CD8-positive, alpha-beta memory T cell (primary cell): ENCODE data around the gene NXN. TPM values are rescaled to one million over a fixed set of nuclear protein-coding genes. Genes with fewer than 3 reads are reported as not detected.
"Not testable (repeated sequence)": the region's sequence is repeated elsewhere in the genome, so short reads cannot be mapped to it uniquely, and the experiment has no call there.

ENCODE experiments used
- CTCF ChIA-PET: fragments of 350-600 bp; sonication (Branson Sonifier 250); formaldehyde crosslinking; loops from one replicate; lab custom pipeline; 2021; ENCODE audit warnings: antibody characterized with exemption; lab: Charles Lee
- POLR2A ChIA-PET: fragments of 350-600 bp; sonication (Branson Sonifier 250); formaldehyde crosslinking; loops from one replicate; lab custom pipeline; 2021; ENCODE audit warnings: antibody characterized with exemption; lab: Charles Lee
- DNase-seq, 5 donors: peaks; one replicate each; pipeline versions ENCODE4 v3.0.0 to v3.0.0-alpha.2; 2020 to 2022; ENCODE audit warnings: mixed read lengths in 1 of 5
- H3K27ac ChIP-seq: one replicate; pipeline ENCODE4 v1.7.0; 2013; ENCODE audit warnings: low read depth, mild to moderate bottlenecking, low read length, moderate library complexity
- H3K27me3 ChIP-seq: 2 replicates; pipeline ENCODE4 v1.7.0; 2013; ENCODE audit warnings: low read length, mild to moderate bottlenecking; ENCODE audit not compliant: insufficient read depth, poor library complexity, severe bottlenecking
- H3K36me3 ChIP-seq: 2 replicates; pipeline ENCODE4 v1.7.0; 2013; ENCODE audit warnings: mild to moderate bottlenecking, low read length, moderate library complexity; ENCODE audit not compliant: insufficient read depth
- H3K4me1 ChIP-seq: 2 replicates; pipeline ENCODE4 v1.7.0; 2013; ENCODE audit warnings: mild to moderate bottlenecking, low read length, moderate library complexity; ENCODE audit not compliant: insufficient read depth
- H3K4me3 ChIP-seq: 2 replicates; pipeline ENCODE4 v1.7.0; 2013; ENCODE audit warnings: mild to moderate bottlenecking, low read length
- H3K9me3 ChIP-seq: 2 replicates; pipeline ENCODE4 v1.7.0; 2013; ENCODE audit warnings: mild to moderate bottlenecking, low read length
- H3K27ac Mint-ChIP-seq, 8 donors: one replicate each; pipeline ENCODE4 v1.8.0; 2020 to 2021; ENCODE audit warnings: mixed read lengths in 8 of 8, mild to moderate bottlenecking in 6 of 8, inconsistent platforms in 3 of 8, moderate library complexity in 3 of 8
- H3K27me3 Mint-ChIP-seq, 2 donors: one replicate each; pipeline ENCODE4 v1.8.0; 2020 to 2021; ENCODE audit warnings: mixed read lengths in 2 of 2, mild to moderate bottlenecking in 1 of 2, moderate library complexity in 1 of 2
- H3K36me3 Mint-ChIP-seq, 3 donors: one replicate each; pipeline ENCODE4 v1.8.0; 2020 to 2021; ENCODE audit warnings: mixed read lengths in 3 of 3, inconsistent platforms in 1 of 3, mild to moderate bottlenecking in 1 of 3
- H3K4me1 Mint-ChIP-seq, 3 donors: one replicate each; pipeline ENCODE4 v1.8.0; 2020 to 2021; ENCODE audit warnings: mixed read lengths in 3 of 3, inconsistent platforms in 1 of 3, mild to moderate bottlenecking in 1 of 3
- H3K4me3 Mint-ChIP-seq, 7 donors: one replicate each; pipeline ENCODE4 v1.8.0; 2020 to 2021; ENCODE audit warnings: mixed read lengths in 7 of 7, mild to moderate bottlenecking in 6 of 7, moderate library complexity in 4 of 7, inconsistent platforms in 2 of 7
- H3K9me3 Mint-ChIP-seq, 5 donors: one replicate each; pipeline ENCODE4 v1.8.0; 2020 to 2022; ENCODE audit warnings: mixed read lengths in 5 of 5, mild to moderate bottlenecking in 3 of 5, moderate library complexity in 2 of 5, inconsistent platforms in 1 of 5
- polyA plus RNA-seq: library from polyadenylated mRNA; unstranded; fragments of 300-500 nt; fragmentation: Illumina TruSeq; gene quantifications from one replicate; pipeline ENCODE4 v1.2.3, GENCODE V29; 2021
- total RNA-seq, 2 experiments: library from RNA; stranded (reverse); gene quantifications; one replicate each; pipeline ENCODE4 v1.2.3, GENCODE V29; 2021

The NXN gene
- total and polyA plus RNA-seq, 3 experiments from 2014 or later: 0.08 to 0.42 (median 0.31) TPM

- not testable (repeated sequence) for DNase-seq, H3K36me3 ChIP-seq, H3K4me3 Mint-ChIP-seq, H3K9me3 Mint-ChIP-seq, H3K4me3 ChIP-seq, H3K36me3 Mint-ChIP-seq, H3K27ac ChIP-seq, H3K4me1 ChIP-seq, H3K9me3 ChIP-seq, H3K27ac Mint-ChIP-seq
- POLR2A ChIA-PET: interaction anchor here (0.5 kb wide), 1 partner anchor 80 kb away, joined by 13 read pairs; no protein-coding TSS in a partner anchor
- CTCF ChIA-PET: interaction anchor here (1.4 kb wide), 1 partner anchor 22 kb away, joined by 4 read pairs; the partner anchor contains the start of gene TIMM22
- Mint-ChIP-seq H3K4me1 (peaks cover 5 to 10% (median 6%) of the 10 kb centered on the region in 3 donors), H3K27me3 (peaks cover 31 to 55% of the 10 kb centered on the region in 2 donors)
- H3K27me3 ChIP-seq: peaks cover 27% of the 10 kb centered on the region
Observed at GRCh38 chr17:974778-975177, 4.8 kb downstream of the NXN start.

- Histone ChIP-seq H3K27me3 (peaks cover 23% of the 10 kb centered on the region), H3K36me3 (no peaks in the 10 kb centered on the region), H3K27ac (no peak overlapping the region), H3K9me3 (no peaks in the 10 kb centered on the region), H3K4me1 (peaks cover 2% of the 10 kb centered on the region), H3K4me3 (no peak overlapping the region)
- Mint-ChIP-seq H3K4me3 (no peak overlapping the region), H3K9me3 (no peaks in the 10 kb centered on the region), H3K27me3 (peaks cover 31 to 64% of the 10 kb centered on the region in 2 donors), H3K27ac (no peak overlapping the region), H3K36me3 (no peaks in the 10 kb centered on the region), H3K4me1 (peaks cover 2 to 9% (median 2%) of the 10 kb centered on the region in 3 donors)
- CTCF ChIA-PET: interaction anchor here (1.1 kb wide), 1 partner anchor 24 kb away, joined by 3 read pairs; the partner anchor contains the start of gene TIMM22
- no peak for DNase-seq
- POLR2A ChIA-PET: interaction anchor here (0.6 kb wide), 1 partner anchor 90 kb away, joined by 3 read pairs; no protein-coding TSS in a partner anchor
Observed at GRCh38 chr17:973053-973452, 6.5 kb downstream of the NXN start.

- H3K27me3 Mint-ChIP-seq: peaks cover 26 to 62% of the 10 kb centered on the region in 2 donors
- H3K27ac Mint-ChIP-seq, H3K27ac ChIP-seq, H3K9me3 ChIP-seq, H3K4me3 Mint-ChIP-seq, DNase-seq, H3K36me3 Mint-ChIP-seq, H3K4me3 ChIP-seq, H3K36me3 ChIP-seq, H3K4me1 ChIP-seq, CTCF ChIA-PET, H3K4me1 Mint-ChIP-seq, H3K9me3 Mint-ChIP-seq, POLR2A ChIA-PET: not testable (repeated sequence)
- H3K27me3 ChIP-seq: peaks cover 11% of the 10 kb centered on the region
Observed at GRCh38 chr17:971861-972260, 7.7 kb downstream of the NXN start.

- no peak for DNase-seq
- H3K4me3 Mint-ChIP-seq: no peak overlapping the region
- no peak overlapping the region for H3K4me3 ChIP-seq
- H3K9me3 ChIP-seq: no peaks in the 10 kb centered on the region
- no peak overlapping the region for H3K27ac Mint-ChIP-seq
- H3K36me3 ChIP-seq: no peaks in the 10 kb centered on the region
- no peaks in the 10 kb centered on the region for H3K36me3 Mint-ChIP-seq
- POLR2A ChIA-PET: no interaction called here
- H3K27me3 ChIP-seq: peaks cover 5% of the 10 kb centered on the region
- H3K4me1 ChIP-seq: no peaks in the 10 kb centered on the region
- H3K27ac ChIP-seq: no peak overlapping the region
- no peaks in the 10 kb centered on the region for H3K9me3 Mint-ChIP-seq
- peaks cover 0 to 3% (median 0%) of the 10 kb centered on the region in 3 donors for H3K4me1 Mint-ChIP-seq
- CTCF ChIA-PET: interaction anchor here (1.1 kb wide), 1 partner anchor 27 kb away, joined by 3 read pairs; the partner anchor contains the start of gene TIMM22
- peaks cover 19 to 54% of the 10 kb centered on the region in 2 donors for H3K27me3 Mint-ChIP-seq
Observed at GRCh38 chr17:970364-970763, 9.2 kb downstream of the NXN start.

- Mint-ChIP-seq H3K9me3 (no peaks in the 10 kb centered on the region), H3K36me3 (no peaks in the 10 kb centered on the region), H3K27ac (no peak overlapping the region), H3K27me3 (peaks cover 20 to 54% of the 10 kb centered on the region in 2 donors), H3K4me1 (peaks cover 0 to 3% (median 0%) of the 10 kb centered on the region in 3 donors), H3K4me3 (no peak overlapping the region)
- no peak overlapping the region for H3K27ac ChIP-seq
- H3K4me3 ChIP-seq: no peak overlapping the region
- ChIA-PET CTCF (no interaction called here), POLR2A (no interaction called here)
- no peaks in the 10 kb centered on the region for H3K36me3 ChIP-seq
- H3K4me1 ChIP-seq: no peaks in the 10 kb centered on the region
- no peak for DNase-seq
- no peaks in the 10 kb centered on the region for H3K9me3 ChIP-seq
- peaks cover 5% of the 10 kb centered on the region for H3K27me3 ChIP-seq
Observed at GRCh38 chr17:969811-970355, 9.7 kb downstream of the NXN start.

- Histone ChIP-seq H3K36me3 (no peaks in the 10 kb centered on the region), H3K4me3 (no peak overlapping the region), H3K27me3 (peaks cover 5% of the 10 kb centered on the region), H3K4me1 (no peaks in the 10 kb centered on the region), H3K27ac (no peak overlapping the region), H3K9me3 (no peaks in the 10 kb centered on the region)
- Mint-ChIP-seq H3K4me1 (peaks cover 0 to 3% (median 0%) of the 10 kb centered on the region in 3 donors), H3K4me3 (no peak overlapping the region), H3K27ac (no peak overlapping the region), H3K9me3 (no peaks in the 10 kb centered on the region), H3K27me3 (peaks cover 17 to 58% of the 10 kb centered on the region in 2 donors), H3K36me3 (no peaks in the 10 kb centered on the region)
- CTCF ChIA-PET: no interaction called here
- POLR2A ChIA-PET: no interaction called here
- DNase-seq: no peak
Observed at GRCh38 chr17:968812-969730, 10.5 kb downstream of the NXN start.

- POLR2A ChIA-PET: no interaction called here
Observed at GRCh38 chr17:967122-967521, 12.5 kb downstream of the NXN start.

More at GRCh38 chr17:967122-967521, 12.5 kb downstream of the NXN start:
- Histone ChIP-seq H3K36me3 (no peaks in the 10 kb centered on the region), H3K4me3 (no peak overlapping the region), H3K27me3 (peaks cover 5% of the 10 kb centered on the region), H3K4me1 (no peaks in the 10 kb centered on the region), H3K9me3 (no peaks in the 10 kb centered on the region), H3K27ac (no peak overlapping the region)
- CTCF ChIA-PET: interaction anchor here (1.7 kb wide), 1 partner anchor 13 kb away, joined by 4 read pairs; the partner anchor contains the start of gene NXN
- H3K36me3 Mint-ChIP-seq: no peaks in the 10 kb centered on the region
- peaks cover 0 to 3% (median 0%) of the 10 kb centered on the region in 3 donors for H3K4me1 Mint-ChIP-seq
- no peaks in the 10 kb centered on the region for H3K9me3 Mint-ChIP-seq
- H3K4me3 Mint-ChIP-seq: no peak overlapping the region
- peaks cover 23 to 58% of the 10 kb centered on the region in 2 donors for H3K27me3 Mint-ChIP-seq
- no peak for DNase-seq
- no peak overlapping the region for H3K27ac Mint-ChIP-seq
